Suprapubic skin (tissue), 4 donors: ENCODE results near the gene TGM1. TPM values are rescaled to one million over a fixed set of nuclear protein-coding genes. Genes with fewer than 3 reads are reported as not detected.
A peak's percentile ranks its signal among the peaks of the same experiment; 100 is the strongest.

Experiments
- DNase-seq, 2 donors: peaks; one replicate each; pipeline ENCODE4 v3.0.0-alpha.2; 2019; ENCODE audit warnings: low spot score in 2 of 2
- H3K27ac ChIP-seq: fragments of 200-600 bp; sonication (generic); one replicate; pipeline ENCODE4 v1.5.1; 2019
- H3K27me3 ChIP-seq: fragments of 200-600 bp; sonication (generic); one replicate; pipeline ENCODE4 v1.5.1; 2019
- H3K36me3 ChIP-seq: fragments of 200-600 bp; sonication (generic); one replicate; pipeline ENCODE4 v1.5.1; 2019
- H3K4me1 ChIP-seq: fragments of 200-600 bp; sonication (generic); one replicate; pipeline ENCODE4 v1.5.1; 2019
- H3K4me3 ChIP-seq: fragments of 200-600 bp; sonication (generic); one replicate; pipeline ENCODE4 v1.5.1; 2019; ENCODE audit warnings: mild to moderate bottlenecking
- H3K9me3 ChIP-seq: fragments of 200-600 bp; sonication (generic); one replicate; pipeline ENCODE4 v1.5.1; 2019
- EP300 ChIP-seq: sonication (generic); formaldehyde crosslinking; IDR thresholded peaks from one replicate; pipeline ENCODE4 v1.6.1; 2017; ENCODE audit warnings: antibody characterized with exemption
- POLR2A ChIP-seq, 2 donors: fragments of 450-650 bp; IDR thresholded peaks; one replicate each; pipeline ENCODE4 v1.6.1; 2017; ENCODE audit warnings: antibody characterized with exemption in 2 of 2, mild to moderate bottlenecking in 2 of 2, moderate library complexity in 2 of 2
- POLR2AphosphoS5 ChIP-seq, 3 donors: sonication (generic); formaldehyde crosslinking; IDR thresholded peaks; one replicate each; pipeline ENCODE4 v1.6.1; 2017; ENCODE audit warnings: antibody characterized with exemption in 3 of 3
- WGBS: methylation state at CpG from one replicate; pipeline ENCODE4 v1.1.5; 2018; 5-methylcytosine and 5-hydroxymethylcytosine counted together
- total RNA-seq, 4 donors: library from RNA; depleted of rRNA; stranded (reverse); fragments of >200 nt; gene quantifications; one replicate each; pipeline ENCODE4 v1.1.0, GENCODE V29; 2016
- TF ChIP-seq, protein P1 (sequence below), 2 donors: fragments of 200-600 bp in 1 of 2; fragments of 450-650 bp in 1 of 2; sonication (generic) in 1 of 2; IDR thresholded peaks; one replicate each; pipeline ENCODE4 v1.5.1; 2016 to 2019; ENCODE audit warnings: antibody characterized with exemption in 2 of 2, mild to moderate bottlenecking in 1 of 2, moderate library complexity in 1 of 2

The TGM1 gene
- total RNA-seq, 4 donors from 2014 or later: 127 to 144 (median 130) TPM

DNA sequence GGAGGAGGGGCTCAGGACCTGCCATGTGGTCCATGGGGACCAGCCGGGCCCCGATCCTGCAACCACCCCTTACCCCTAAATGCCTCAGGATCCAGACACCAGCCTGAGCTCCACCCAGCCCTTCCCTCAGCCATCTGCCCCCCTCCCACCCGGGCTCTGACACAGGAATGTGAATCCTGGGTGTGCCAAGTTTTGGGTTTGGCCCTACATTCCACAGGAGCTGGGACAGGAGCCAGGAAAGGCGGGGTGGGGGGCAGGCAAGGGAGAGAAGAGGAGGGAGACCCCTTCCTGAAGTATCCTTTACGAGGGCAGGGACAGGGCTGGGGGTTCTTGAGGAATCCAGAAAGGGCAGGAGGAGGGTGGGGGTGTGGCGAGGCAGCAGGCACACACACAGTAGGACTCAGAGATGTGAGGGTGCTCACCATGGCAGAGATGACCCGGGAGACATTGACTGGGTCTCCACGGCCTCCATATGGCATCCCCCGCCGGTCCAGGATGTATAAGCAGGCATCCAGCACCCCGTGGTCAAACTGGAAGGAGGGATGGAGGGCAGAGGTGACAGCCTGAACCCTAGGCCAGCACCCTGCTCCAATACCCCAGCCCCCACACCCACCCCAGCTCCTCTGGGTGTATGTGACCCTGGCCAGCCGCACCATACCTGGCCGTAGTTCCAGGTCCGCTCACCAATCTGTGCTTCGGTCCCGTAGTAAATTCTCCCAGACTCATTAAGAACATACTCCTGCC, 3.5 kb downstream of the TGM1 start:
- WGBS: 64% methylated on average over 15 of the region's 16 CpGs
- TF ChIP-seq POLR2AphosphoS5 (IDR thresholded peaks at IDR 0.05): no peak
- TF ChIP-seq POLR2A (IDR thresholded peaks at IDR 0.05): no peak
- no peak for TF ChIP-seq EP300
- TF ChIP-seq, protein P1, sequence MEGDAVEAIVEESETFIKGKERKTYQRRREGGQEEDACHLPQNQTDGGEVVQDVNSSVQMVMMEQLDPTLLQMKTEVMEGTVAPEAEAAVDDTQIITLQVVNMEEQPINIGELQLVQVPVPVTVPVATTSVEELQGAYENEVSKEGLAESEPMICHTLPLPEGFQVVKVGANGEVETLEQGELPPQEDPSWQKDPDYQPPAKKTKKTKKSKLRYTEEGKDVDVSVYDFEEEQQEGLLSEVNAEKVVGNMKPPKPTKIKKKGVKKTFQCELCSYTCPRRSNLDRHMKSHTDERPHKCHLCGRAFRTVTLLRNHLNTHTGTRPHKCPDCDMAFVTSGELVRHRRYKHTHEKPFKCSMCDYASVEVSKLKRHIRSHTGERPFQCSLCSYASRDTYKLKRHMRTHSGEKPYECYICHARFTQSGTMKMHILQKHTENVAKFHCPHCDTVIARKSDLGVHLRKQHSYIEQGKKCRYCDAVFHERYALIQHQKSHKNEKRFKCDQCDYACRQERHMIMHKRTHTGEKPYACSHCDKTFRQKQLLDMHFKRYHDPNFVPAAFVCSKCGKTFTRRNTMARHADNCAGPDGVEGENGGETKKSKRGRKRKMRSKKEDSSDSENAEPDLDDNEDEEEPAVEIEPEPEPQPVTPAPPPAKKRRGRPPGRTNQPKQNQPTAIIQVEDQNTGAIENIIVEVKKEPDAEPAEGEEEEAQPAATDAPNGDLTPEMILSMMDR (IDR thresholded peaks at IDR 0.05): no peak
- H3K27ac ChIP-seq: peak overlapping the region; percentile 65
- peaks cover 20% of the 10 kb centered on the region for H3K36me3 ChIP-seq
- no peak overlapping the region for H3K4me3 ChIP-seq
- no peaks in the 10 kb centered on the region for H3K9me3 ChIP-seq
- DNase-seq: peak in 1 of 2 donors; percentile 62
- no peaks in the 10 kb centered on the region for H3K27me3 ChIP-seq
- peaks cover 26% of the 10 kb centered on the region for H3K4me1 ChIP-seq

DNA sequence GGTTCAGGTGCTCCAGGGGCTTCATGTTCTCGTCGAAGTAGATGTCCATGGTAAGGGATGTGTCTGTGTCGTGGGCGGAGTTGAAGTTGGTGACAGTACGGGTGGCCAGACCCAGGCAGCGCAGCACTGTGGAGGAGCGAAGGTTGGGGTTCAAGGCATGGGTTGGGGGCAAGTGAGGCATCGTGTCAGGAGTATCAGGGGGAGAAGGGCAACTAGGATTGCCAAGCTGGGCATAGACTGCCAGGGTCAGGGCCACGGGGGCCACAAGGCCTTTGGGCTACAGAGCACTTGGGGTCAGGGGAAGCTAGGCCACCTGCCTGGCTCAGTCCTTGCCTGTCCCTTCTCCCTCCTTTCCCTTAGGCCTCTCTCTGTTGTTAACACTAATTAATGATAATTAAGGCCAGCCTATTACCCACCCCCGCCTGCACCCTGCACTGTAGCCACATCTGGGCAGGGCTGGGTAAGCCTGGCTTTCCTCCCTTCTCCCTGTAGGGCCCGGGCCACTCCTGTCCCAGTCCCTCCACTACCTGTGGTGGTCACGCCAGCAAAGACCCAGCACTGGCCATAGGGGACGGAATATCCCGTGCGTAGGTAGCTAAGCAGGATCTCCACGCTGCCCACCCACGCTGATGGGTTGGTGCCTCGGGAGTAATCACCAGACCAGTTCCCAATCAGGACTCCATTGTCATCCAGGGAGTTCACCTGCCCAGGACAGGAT, 4.3 kb downstream of the TGM1 start:
- 75% methylated on average over 15 of the region's 18 CpGs for WGBS
- H3K27ac ChIP-seq: peak overlapping the region; percentile 65
- TF ChIP-seq EP300: no peak
- TF ChIP-seq, protein P1 (IDR thresholded peaks at IDR 0.05): no peak
- no peak for TF ChIP-seq POLR2A (IDR thresholded peaks at IDR 0.05)
- no peak for TF ChIP-seq POLR2AphosphoS5 (IDR thresholded peaks at IDR 0.05)

DNA sequence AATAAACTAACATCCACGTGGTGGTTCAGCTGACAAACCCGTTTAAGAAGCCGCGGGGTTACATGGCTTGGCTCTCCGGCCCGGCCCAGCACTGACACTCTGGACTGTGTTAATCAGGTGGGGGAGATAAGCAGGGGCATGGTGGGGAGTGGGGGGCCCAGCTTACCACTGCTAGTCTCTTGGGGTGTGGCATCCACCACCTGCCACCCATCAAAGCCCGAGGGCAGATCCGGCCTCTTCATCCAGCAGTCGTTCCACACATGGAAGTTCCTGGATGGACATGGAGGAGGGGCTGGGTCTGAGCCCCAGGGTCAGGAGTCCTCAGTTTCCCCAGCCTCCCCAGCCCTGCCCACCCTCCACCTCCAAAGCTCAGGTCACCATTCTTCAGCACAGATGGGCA, 4.9 kb downstream of the TGM1 start:
- Histone ChIP-seq H3K36me3 (peaks cover 33% of the 10 kb centered on the region), H3K9me3 (no peaks in the 10 kb centered on the region), H3K4me1 (peaks cover 15% of the 10 kb centered on the region), H3K27ac (no peak overlapping the region), H3K27me3 (no peaks in the 10 kb centered on the region), H3K4me3 (no peak overlapping the region)
- TF ChIP-seq, protein P1 (IDR thresholded peaks at IDR 0.05): no peak
- TF ChIP-seq POLR2A (IDR thresholded peaks at IDR 0.05): no peak
- TF ChIP-seq POLR2AphosphoS5 (IDR thresholded peaks at IDR 0.05): no peak
- TF ChIP-seq EP300: no peak
- WGBS: 83% methylated on average over 7 of the region's 9 CpGs
- DNase-seq: peak in 1 of 2 donors; percentile 54

More for the DNA sequence above, 4.3 kb downstream of the TGM1 start:
- H3K4me3 ChIP-seq: no peak overlapping the region
- H3K36me3 ChIP-seq: peaks cover 27% of the 10 kb centered on the region
- peak in 1 of 2 donors; percentile 56 for DNase-seq
- no peaks in the 10 kb centered on the region for H3K9me3 ChIP-seq
- H3K27me3 ChIP-seq: no peaks in the 10 kb centered on the region
- H3K4me1 ChIP-seq: peaks cover 20% of the 10 kb centered on the region

DNA sequence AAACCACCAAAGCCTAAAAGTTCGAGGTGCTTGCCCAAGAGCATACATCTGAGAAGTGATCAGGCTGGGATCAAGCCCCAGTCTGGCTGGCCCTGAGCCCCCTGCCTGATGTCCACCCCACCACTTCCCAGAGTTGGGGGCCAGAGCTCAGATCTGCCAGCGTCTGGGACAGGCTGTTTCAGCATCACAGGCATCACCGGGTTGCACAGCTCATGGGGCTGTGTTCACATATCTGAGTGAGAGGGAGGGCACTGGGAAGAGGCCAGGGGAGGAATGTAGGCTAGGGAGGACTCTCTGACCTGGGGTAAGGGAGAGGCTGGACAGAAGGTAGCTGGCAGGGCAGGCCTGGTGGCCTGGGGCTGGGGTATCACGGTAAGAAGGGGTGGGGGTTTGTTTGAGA, 6.0 kb downstream of the TGM1 start:
- no peaks in the 10 kb centered on the region for H3K9me3 ChIP-seq
- peaks cover 15% of the 10 kb centered on the region for H3K4me1 ChIP-seq
- DNase-seq: peak in 1 of 2 donors; percentile 51
- H3K27ac ChIP-seq: no peak overlapping the region
- H3K4me3 ChIP-seq: no peak overlapping the region
- WGBS: 67% methylated on average over 4 of the region's 4 CpGs
- H3K36me3 ChIP-seq: peaks cover 39% of the 10 kb centered on the region
- TF ChIP-seq, protein P1 (IDR thresholded peaks at IDR 0.05): no peak
- TF ChIP-seq POLR2AphosphoS5 (IDR thresholded peaks at IDR 0.05) (no peak), POLR2A (IDR thresholded peaks at IDR 0.05) (no peak), EP300 (no peak)
- H3K27me3 ChIP-seq: no peaks in the 10 kb centered on the region
